Activated CD4-positive, alpha-beta T cell treated with anti-CD3 and anti-CD28 coated beads for 1 hour (primary cell): ENCODE data around the gene PSIP1.
"Not testable (repeated sequence)": the region's sequence is repeated elsewhere in the genome, so short reads cannot be mapped to it uniquely, and the experiment has no call there.

ENCODE experiments used
- DNase-seq: peaks from one replicate; pipeline ENCODE4 v3.0.0-alpha.2; 2020

PSIP1 gene

GRCh38 chr9:15501803-15502202 is 9.0 kb downstream of the PSIP1 start:
- no peak for DNase-seq

GRCh38 chr9:15501179-15501578 is 9.6 kb downstream of the PSIP1 start:
- DNase-seq = no peak

GRCh38 chr9:15499139-15499538 is 11.6 kb downstream of the PSIP1 start:
- no peak for DNase-seq

- DNase-seq = no peak
Measured at GRCh38 chr9:15498246-15498995, 12.3 kb downstream of the PSIP1 start.

GRCh38 chr9:15492485-15493150 is 18.2 kb downstream of the PSIP1 start:
- DNase-seq = no peak

DNA sequence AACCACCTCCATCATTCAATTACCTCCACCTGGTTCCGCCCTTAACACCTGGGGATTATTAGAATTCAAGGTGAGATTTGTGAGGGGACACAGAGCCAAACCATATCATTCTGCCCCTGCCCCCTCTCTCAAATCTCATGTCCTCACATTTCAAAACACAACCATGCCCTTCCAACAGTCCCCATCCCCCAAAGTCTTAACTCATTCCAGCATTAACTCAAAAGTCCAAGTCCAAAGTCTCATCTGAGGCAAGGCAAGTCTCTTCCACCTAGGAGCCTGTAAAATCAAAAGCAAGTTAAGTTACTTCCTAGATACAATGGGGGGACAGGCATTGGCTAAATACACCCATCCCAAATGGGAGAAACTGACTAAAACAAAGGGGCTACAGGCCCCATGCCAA is 18.8 kb downstream of the PSIP1 start:
- no peak for DNase-seq

DNA sequence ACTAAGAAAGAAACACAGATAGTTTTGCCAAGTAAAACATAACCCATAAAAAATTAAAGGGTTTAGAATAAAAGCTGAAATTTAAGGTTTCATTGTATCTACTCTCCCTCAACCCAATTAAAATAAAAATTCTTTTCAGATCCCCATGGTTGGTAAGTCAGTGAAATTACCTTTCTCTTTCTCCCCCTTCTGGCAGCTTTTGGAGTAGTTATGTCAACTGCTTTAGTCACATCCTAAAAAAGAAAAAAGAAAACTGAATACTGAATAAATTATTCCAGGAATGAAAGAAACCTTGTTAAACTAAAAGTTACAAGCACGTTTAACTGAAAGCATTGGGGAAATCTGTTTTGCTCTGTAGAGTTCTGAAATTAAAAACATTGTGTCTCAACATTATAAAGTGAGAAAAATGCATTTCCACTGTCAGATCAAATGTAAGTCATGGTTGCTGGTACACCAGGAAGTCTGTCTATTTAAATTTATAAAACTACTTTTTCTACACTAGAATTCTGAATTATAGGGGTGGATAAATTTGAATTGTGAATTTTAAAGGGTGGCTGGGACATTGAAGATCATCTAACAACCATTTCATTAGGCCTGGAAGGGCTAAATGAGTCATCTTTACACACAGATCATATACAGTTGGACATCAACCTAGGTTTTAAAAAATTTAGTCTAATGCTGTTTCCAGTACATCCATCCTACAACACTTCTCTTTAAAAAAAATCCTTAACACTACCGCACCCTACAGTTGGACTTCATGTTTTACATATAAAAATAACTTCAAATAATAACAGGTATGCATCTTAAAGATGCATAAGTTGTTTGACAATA is 24.7 kb downstream of the PSIP1 start:
- DNase-seq = no peak

DNA sequence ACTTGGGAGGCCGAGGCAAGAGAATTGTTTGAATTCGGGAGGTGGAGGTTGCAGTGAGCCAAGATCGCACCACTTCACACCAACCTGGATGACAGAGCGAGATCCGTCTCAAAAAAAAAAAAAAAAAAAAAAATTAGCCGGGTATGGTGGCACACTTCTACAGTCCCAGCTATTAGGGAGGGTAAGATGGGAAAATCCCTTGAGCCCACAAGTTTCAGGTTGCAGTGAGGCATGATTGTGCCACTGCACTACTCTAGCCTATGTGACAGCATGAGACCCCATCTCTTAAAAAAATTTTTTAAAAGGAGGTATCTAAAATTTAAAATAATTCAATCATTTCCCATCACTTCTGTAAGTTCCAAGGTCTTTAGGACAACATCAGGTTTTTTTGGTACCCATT is 26.0 kb downstream of the PSIP1 start:
- no peak for DNase-seq

GRCh38 chr9:15482146-15482545 is 28.6 kb downstream of the PSIP1 start:
- DNase-seq = no peak

GRCh38 chr9:15480028-15480427 is 30.7 kb downstream of the PSIP1 start:
- DNase-seq = no peak

- no peak for DNase-seq
Measured at GRCh38 chr9:15475923-15476536, 34.7 kb downstream of the PSIP1 start.

DNA sequence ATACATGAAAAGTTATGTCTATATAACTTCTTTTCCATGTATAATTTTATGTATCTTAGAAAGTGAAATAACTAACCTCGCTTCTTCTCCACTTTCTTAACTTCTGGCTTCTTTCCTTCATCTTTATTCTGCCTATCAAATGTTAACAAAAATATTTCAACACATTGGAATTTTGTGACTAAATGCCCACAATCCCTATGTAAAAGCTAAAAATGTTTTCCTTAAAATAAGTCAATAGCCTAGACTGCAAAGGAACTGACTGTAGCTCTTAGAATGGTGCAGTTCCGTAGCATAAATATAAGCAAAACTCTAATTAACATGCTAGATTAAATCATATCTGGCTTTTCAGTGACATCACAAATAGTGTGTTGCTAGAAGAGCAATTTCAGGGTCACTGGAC is 40.9 kb downstream of the PSIP1 start:
- no peak for DNase-seq

DNA sequence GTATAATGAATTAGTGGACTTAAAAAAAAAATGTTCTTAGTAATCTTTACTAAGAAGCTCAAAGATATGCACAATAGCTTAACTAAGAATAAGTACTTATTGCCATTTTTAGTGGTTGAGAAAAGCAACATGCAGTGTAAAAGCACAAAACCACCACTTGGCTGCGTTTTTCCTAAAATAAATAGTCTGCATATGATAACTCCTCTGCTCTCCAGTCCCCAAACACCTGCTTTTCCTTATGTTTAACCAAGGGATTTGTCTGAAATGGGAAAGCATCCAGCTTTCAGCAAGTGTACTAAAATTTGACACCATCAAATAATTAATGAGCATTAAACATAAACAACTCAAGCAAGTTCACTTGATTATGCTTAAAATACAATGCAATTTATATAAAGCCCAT is 41.4 kb downstream of the PSIP1 start:
- no peak for DNase-seq

- no peak for DNase-seq
Measured at GRCh38 chr9:15468145-15468544, 42.6 kb downstream of the PSIP1 start.

DNA sequence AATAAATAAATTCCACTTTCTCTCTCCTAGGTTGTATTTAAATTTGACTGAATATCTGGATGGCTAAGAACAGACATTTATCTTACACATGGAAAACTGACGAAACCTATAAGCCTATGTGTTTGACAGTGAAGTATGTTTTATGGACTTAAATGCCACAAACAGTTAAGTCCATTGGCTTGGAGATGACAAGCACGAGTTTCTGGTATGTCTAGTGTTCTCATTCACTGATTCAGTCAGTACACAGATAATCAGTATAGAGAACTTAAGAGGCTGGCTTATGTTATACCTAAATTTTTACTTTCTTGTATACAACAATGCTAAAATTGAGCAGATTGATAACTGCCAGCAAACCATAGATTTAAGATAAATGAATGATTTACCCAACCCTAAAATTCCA is 49.2 kb downstream of the PSIP1 start:
- no peak for DNase-seq

GRCh38 chr9:15461056-15461455 is 49.7 kb downstream of the PSIP1 start:
- DNase-seq = no peak

DNA sequence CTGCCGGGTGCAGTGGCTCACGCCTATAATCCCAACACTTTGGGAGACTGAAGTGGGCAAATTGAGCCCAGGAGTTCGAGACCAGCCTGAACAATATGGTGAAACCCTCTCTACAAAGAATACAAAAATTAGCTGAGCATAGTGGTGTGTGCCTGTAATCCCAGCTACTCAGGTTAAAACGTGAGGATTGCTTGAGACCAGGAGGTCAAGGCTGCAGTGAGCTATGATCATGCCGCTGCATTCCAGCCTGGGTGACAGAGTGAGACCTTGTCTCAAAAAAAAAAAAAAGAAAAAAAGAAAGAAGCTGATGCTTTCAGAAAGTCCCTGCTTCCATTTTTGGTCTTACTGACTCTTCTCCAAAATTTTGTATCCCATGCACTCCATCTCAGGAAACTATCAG is 56.8 kb downstream of the PSIP1 start:
- no peak for DNase-seq

GRCh38 chr9:15444141-15444540 is 66.6 kb downstream of the PSIP1 start:
- DNase-seq = no peak

- DNase-seq = not testable (repeated sequence)
Measured at GRCh38 chr9:15442264-15442663, 68.5 kb downstream of the PSIP1 start.

DNA sequence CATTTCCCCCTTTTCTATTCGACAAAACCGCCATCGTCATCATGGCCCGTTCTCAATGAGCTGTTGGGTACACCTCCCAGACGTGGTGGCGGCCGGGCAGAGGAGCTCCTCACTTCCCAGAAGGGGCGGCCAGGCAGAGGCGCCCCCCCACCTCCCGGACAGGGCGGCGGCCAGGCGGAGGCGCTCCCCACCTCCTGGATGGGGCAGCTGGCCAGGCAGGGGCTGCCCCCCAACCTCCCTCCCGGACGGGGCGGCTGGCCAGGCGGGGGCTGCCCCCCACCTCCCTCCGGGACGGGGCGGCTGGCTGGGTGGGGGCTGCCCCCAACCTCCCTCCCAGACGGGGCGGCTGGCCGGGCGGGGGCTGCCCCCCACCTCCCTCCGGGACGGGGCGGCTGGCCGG is 68.9 kb downstream of the PSIP1 start:
- DNase-seq = not testable (repeated sequence)

GRCh38 chr9:15438891-15439290 is 71.9 kb downstream of the PSIP1 start:
- no peak for DNase-seq

- no peak for DNase-seq
Measured at GRCh38 chr9:15433661-15434060, 77.1 kb downstream of the PSIP1 start.

DNA sequence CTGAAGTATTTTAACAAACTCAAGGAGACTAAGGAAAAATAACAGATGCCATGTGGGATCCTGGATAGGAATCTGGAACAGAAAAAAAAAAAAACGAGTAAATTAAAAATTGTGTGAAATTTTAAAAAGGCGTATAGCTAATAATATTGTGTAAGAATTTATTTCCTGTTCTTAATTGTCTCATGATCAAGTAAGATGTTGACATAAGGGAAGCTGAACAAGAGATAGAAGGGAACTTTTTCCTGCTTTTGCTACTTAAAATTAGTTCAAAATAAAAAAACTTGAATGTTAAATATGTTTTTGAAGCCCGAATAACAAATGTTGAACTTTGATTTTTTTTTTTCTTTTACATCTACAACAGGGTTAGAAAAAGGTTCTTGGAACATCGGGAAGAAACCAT is 77.6 kb downstream of the PSIP1 start:
- DNase-seq = no peak
